GM19372 (cell line): ENCODE measurements around the gene GLIS2.

Experiments
- ATAC-seq: cut with Tn5 transposase; IDR thresholded peaks from one replicate; pipeline ENCODE4 v1.9.1; 2021; ENCODE audit warnings: mild to moderate bottlenecking, low read depth, moderate library complexity; ENCODE audit not compliant: unreplicated experiment

Gene GLIS2

GRCh38 chr16:4380119-4381063 lies 64.5 kb downstream of the GLIS2 start:
- no peak for ATAC-seq

GRCh38 chr16:4381072-4381934 lies 65.4 kb downstream of the GLIS2 start:
- ATAC-seq = no peak

GRCh38 chr16:4381935-4382794 lies 66.3 kb downstream of the GLIS2 start:
- no peak for ATAC-seq

GRCh38 chr16:4382795-4383357 lies 67.0 kb downstream of the GLIS2 start:
- ATAC-seq = no peak

- no peak for ATAC-seq
Measured at GRCh38 chr16:4383591-4384444, 68.0 kb downstream of the GLIS2 start.

GRCh38 chr16:4384509-4384942 lies 68.7 kb downstream of the GLIS2 start:
- ATAC-seq = no peak

- ATAC-seq = no peak
Measured at GRCh38 chr16:4385066-4385788, 69.4 kb downstream of the GLIS2 start.

GRCh38 chr16:4385789-4386450 lies 70.1 kb downstream of the GLIS2 start:
- no peak for ATAC-seq

GRCh38 chr16:4386451-4386805 lies 70.6 kb downstream of the GLIS2 start:
- ATAC-seq = no peak

GRCh38 chr16:4386951-4387565 lies 71.2 kb downstream of the GLIS2 start:
- ATAC-seq = no peak

GRCh38 chr16:4387781-4388180 lies 71.9 kb downstream of the GLIS2 start:
- ATAC-seq = no peak

GRCh38 chr16:4388271-4389021 lies 72.6 kb downstream of the GLIS2 start:
- no peak for ATAC-seq
